DOHH2 (cell line): ENCODE measurements around the gene GALNT15.

Experiments used
- H3F3A ChIP-seq: fragments of 200-600 bp; sonication (generic), shearing (Covaris generic); 2 replicates; pipeline ENCODE4 v1.6.0; 2016; ENCODE audit warnings: antibody characterized with exemption, mild to moderate bottlenecking; ENCODE audit not compliant: control insufficient read depth, insufficient read depth
- H3K27ac ChIP-seq: fragments of 200-600 bp; sonication (generic); 2 replicates; pipeline ENCODE4 v1.5.1; 2014; ENCODE audit warnings: low read depth, mild to moderate bottlenecking, low read length, moderate library complexity
- H3K27me3 ChIP-seq: fragments of 200-600 bp; sonication (generic); 2 replicates; pipeline ENCODE4 v1.6.1; 2014; ENCODE audit warnings: mild to moderate bottlenecking, low read length, mixed read lengths; ENCODE audit not compliant: control insufficient read depth
- H3K36me3 ChIP-seq: fragments of 200-600 bp; sonication (generic); 2 replicates; pipeline ENCODE4 v1.6.1; 2014; ENCODE audit warnings: mild to moderate bottlenecking, low read length, moderate library complexity, mixed read lengths; ENCODE audit not compliant: control insufficient read depth
- H3K4me1 ChIP-seq: fragments of 200-600 bp; sonication (generic); 2 replicates; pipeline ENCODE4 v1.6.1; 2014; ENCODE audit warnings: mild to moderate bottlenecking, low read length, mixed read lengths; ENCODE audit not compliant: control insufficient read depth
- H3K4me2 ChIP-seq: fragments of 200-600 bp; sonication (generic); 2 replicates; pipeline ENCODE4 v1.6.0; 2014; ENCODE audit warnings: mild to moderate bottlenecking, low read length, moderate library complexity
- H3K4me3 ChIP-seq: fragments of 200-600 bp; sonication (generic); 2 replicates; pipeline ENCODE4 v1.5.1; 2014; ENCODE audit warnings: mild to moderate bottlenecking, low read length, mixed read lengths
- H3K79me2 ChIP-seq: fragments of 200-600 bp; sonication (generic); 2 replicates; pipeline ENCODE4 v1.6.1; 2014; ENCODE audit warnings: mild to moderate bottlenecking, low read length, mixed read lengths; ENCODE audit not compliant: control insufficient read depth
- H3K9me2 ChIP-seq: fragments of 200-600 bp; sonication (generic); replicated peaks from 2 replicates; pipeline ENCODE4 v1.6.1; 2014; ENCODE audit warnings: mild to moderate bottlenecking, low read length, mixed read lengths; ENCODE audit not compliant: control insufficient read depth
- H3K9me3 ChIP-seq: fragments of 200-600 bp; sonication (generic); 2 replicates; pipeline ENCODE4 v1.6.1; 2014; ENCODE audit warnings: antibody characterized with exemption, low read length, mixed read lengths; ENCODE audit not compliant: control insufficient read depth, insufficient read depth
- H4K20me1 ChIP-seq: fragments of 200-600 bp; sonication (generic); 2 replicates; pipeline ENCODE4 v1.6.0; 2014; ENCODE audit warnings: low read depth, mild to moderate bottlenecking, antibody characterized with exemption, low read length, moderate library complexity; ENCODE audit not compliant: control insufficient read depth, insufficient read depth
- CTCF ChIP-seq: fragments of 200-600 bp; sonication (generic); IDR thresholded peaks from one replicate; pipeline ENCODE4 v1.5.1; 2014; ENCODE audit warnings: antibody characterized with exemption, mild to moderate bottlenecking, low read depth, low read length; ENCODE audit not compliant: poor library complexity, severe bottlenecking
- EZH2phosphoT487 ChIP-seq: fragments of 200-600 bp; sonication (generic); IDR thresholded peaks from 2 replicates; pipeline ENCODE4 v1.6.1; 2017; ENCODE audit warnings: borderline replicate concordance, mild to moderate bottlenecking, antibody characterized with exemption, low read length, moderate library complexity, mixed read lengths

The GALNT15 gene

GRCh38 chr3:16173283-16174025 is 1.0 kb upstream of the GALNT15 start:
- Histone ChIP-seq H3K4me2 (no peak overlapping the region), H4K20me1 (no peaks in the 10 kb centered on the region), H3K9me2 (no peaks in the 10 kb centered on the region), H3K4me1 (no peaks in the 10 kb centered on the region), H3F3A (no peaks in the 10 kb centered on the region), H3K9me3 (no peaks in the 10 kb centered on the region), H3K4me3 (no peak overlapping the region), H3K36me3 (no peaks in the 10 kb centered on the region), H3K27me3 (peaks cover 4% of the 10 kb centered on the region; the same call in 1 of the 2 replicates), H3K27ac (no peak overlapping the region), H3K79me2 (no peaks in the 10 kb centered on the region)
- TF ChIP-seq EZH2phosphoT487 (no peak), CTCF (no peak)

DNA sequence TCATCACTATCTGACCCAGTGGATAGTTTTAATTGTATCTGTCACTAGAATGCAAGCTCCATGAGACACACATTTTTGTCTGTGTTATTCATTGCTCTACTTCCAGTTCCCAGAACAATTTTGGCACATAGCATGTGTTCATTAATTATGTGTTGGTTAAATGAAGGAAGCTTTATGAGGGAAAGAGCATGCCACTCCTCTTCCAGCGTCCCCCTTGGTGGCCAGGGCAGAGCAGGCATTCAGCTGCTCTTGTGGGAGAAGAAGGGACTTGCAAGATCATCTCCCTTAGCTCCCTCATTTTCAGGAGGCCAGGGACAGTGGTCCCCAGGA is 489 bp upstream of the GALNT15 start:
- no peaks in the 10 kb centered on the region for H4K20me1 ChIP-seq
- H3K36me3 ChIP-seq = no peaks in the 10 kb centered on the region
- no peak overlapping the region for H3K4me2 ChIP-seq
- H3K27me3 ChIP-seq = peaks cover 4% of the 10 kb centered on the region; the same call in 1 of the 2 replicates
- H3K9me3 ChIP-seq = no peaks in the 10 kb centered on the region
- no peaks in the 10 kb centered on the region for H3F3A ChIP-seq
- H3K79me2 ChIP-seq = no peaks in the 10 kb centered on the region
- no peaks in the 10 kb centered on the region for H3K9me2 ChIP-seq
- TF ChIP-seq EZH2phosphoT487 = no peak
- H3K4me1 ChIP-seq = no peaks in the 10 kb centered on the region
- no peak overlapping the region for H3K4me3 ChIP-seq
- no peak overlapping the region for H3K27ac ChIP-seq

DNA sequence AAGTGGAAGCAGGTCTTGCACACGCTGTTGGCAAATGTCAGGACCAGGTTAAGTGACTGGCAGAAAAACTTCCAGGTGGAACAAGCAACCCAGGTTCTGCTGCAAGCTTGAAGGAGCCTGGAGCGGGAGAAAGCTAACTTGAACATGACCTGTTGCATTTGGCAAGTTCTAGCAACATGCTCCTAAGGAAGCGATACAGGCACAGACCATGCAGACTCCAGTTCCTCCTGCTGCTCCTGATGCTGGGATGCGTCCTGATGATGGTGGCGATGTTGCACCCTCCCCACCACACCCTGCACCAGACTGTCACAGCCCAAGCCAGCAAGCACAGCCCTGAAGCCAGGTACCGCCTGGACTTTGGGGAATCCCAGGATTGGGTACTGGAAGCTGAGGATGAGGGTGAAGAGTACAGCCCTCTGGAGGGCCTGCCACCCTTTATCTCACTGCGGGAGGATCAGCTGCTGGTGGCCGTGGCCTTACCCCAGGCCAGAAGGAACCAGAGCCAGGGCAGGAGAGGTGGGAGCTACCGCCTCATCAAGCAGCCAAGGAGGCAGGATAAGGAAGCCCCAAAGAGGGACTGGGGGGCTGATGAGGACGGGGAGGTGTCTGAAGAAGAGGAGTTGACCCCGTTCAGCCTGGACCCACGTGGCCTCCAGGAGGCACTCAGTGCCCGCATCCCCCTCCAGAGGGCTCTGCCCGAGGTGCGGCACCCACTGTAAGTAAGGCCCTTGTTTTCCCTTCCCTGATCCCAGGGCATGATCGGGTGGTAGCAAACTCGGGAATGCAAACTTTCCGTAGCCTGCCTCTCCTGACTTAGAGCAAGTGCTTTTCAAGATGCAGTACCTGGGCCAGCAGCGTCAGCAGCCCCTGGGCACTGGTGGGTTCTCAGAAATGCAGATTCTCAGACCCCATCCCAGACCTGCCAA is 759 bp downstream of the GALNT15 start:
- Histone ChIP-seq H3K27me3 (peaks cover 4% of the 10 kb centered on the region; the same call in 1 of the 2 replicates), H3K79me2 (no peaks in the 10 kb centered on the region), H3K27ac (no peak overlapping the region), H3K9me2 (no peaks in the 10 kb centered on the region), H3K9me3 (no peaks in the 10 kb centered on the region), H3K36me3 (no peaks in the 10 kb centered on the region), H3K4me2 (no peak overlapping the region), H3K4me3 (no peak overlapping the region), H3F3A (no peaks in the 10 kb centered on the region), H4K20me1 (no peaks in the 10 kb centered on the region), H3K4me1 (no peaks in the 10 kb centered on the region)
- TF ChIP-seq EZH2phosphoT487 (no peak), CTCF (no peak)

DNA sequence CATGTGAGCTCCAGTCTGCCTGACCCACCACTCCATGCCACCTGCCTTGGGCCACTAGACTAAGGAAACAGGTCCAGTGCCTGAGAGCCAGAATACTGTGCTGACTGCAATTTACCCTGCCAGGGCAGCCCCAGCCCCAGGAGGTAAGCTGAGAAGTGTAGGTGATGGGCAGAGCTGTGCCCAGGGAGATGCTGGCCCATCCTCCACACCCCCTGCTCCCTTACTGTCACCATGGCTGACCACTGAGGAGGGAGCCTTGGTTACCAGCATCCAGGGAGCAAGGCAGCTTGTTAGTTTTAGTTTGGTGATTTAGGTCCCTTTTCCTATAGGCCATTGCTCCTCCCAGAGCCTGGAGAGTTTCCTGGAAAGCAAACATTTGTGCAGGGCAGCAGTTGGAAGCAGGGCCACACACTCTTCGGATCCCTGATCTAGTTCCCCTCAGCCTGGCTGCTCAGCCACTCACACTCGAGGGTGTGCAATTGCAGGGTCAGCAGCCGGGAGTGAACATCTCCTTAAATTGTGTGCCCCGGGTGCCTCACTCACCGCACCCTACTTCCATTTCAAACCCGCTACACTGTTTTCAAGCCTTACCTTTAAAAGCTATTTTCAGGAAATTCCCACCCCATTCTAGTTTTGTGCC is 2.0 kb downstream of the GALNT15 start:
- peaks cover 4% of the 10 kb centered on the region; the same call in 1 of the 2 replicates for H3K27me3 ChIP-seq
- H3K4me2 ChIP-seq = no peak overlapping the region
- H3K9me2 ChIP-seq = no peaks in the 10 kb centered on the region
- no peaks in the 10 kb centered on the region for H3K4me1 ChIP-seq
- H3K9me3 ChIP-seq = no peaks in the 10 kb centered on the region
- H3K27ac ChIP-seq = no peak overlapping the region
- H3K36me3 ChIP-seq = no peaks in the 10 kb centered on the region
- no peak for TF ChIP-seq CTCF
- no peak for TF ChIP-seq EZH2phosphoT487
- H3K4me3 ChIP-seq = no peak overlapping the region
- no peaks in the 10 kb centered on the region for H3K79me2 ChIP-seq
- H4K20me1 ChIP-seq = no peaks in the 10 kb centered on the region
- no peaks in the 10 kb centered on the region for H3F3A ChIP-seq
